Measurements from ENCODE around the gene LAMA3.

LAMA3 gene, protein sequence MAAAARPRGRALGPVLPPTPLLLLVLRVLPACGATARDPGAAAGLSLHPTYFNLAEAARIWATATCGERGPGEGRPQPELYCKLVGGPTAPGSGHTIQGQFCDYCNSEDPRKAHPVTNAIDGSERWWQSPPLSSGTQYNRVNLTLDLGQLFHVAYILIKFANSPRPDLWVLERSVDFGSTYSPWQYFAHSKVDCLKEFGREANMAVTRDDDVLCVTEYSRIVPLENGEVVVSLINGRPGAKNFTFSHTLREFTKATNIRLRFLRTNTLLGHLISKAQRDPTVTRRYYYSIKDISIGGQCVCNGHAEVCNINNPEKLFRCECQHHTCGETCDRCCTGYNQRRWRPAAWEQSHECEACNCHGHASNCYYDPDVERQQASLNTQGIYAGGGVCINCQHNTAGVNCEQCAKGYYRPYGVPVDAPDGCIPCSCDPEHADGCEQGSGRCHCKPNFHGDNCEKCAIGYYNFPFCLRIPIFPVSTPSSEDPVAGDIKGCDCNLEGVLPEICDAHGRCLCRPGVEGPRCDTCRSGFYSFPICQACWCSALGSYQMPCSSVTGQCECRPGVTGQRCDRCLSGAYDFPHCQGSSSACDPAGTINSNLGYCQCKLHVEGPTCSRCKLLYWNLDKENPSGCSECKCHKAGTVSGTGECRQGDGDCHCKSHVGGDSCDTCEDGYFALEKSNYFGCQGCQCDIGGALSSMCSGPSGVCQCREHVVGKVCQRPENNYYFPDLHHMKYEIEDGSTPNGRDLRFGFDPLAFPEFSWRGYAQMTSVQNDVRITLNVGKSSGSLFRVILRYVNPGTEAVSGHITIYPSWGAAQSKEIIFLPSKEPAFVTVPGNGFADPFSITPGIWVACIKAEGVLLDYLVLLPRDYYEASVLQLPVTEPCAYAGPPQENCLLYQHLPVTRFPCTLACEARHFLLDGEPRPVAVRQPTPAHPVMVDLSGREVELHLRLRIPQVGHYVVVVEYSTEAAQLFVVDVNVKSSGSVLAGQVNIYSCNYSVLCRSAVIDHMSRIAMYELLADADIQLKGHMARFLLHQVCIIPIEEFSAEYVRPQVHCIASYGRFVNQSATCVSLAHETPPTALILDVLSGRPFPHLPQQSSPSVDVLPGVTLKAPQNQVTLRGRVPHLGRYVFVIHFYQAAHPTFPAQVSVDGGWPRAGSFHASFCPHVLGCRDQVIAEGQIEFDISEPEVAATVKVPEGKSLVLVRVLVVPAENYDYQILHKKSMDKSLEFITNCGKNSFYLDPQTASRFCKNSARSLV (N-terminal part only)

DNA sequence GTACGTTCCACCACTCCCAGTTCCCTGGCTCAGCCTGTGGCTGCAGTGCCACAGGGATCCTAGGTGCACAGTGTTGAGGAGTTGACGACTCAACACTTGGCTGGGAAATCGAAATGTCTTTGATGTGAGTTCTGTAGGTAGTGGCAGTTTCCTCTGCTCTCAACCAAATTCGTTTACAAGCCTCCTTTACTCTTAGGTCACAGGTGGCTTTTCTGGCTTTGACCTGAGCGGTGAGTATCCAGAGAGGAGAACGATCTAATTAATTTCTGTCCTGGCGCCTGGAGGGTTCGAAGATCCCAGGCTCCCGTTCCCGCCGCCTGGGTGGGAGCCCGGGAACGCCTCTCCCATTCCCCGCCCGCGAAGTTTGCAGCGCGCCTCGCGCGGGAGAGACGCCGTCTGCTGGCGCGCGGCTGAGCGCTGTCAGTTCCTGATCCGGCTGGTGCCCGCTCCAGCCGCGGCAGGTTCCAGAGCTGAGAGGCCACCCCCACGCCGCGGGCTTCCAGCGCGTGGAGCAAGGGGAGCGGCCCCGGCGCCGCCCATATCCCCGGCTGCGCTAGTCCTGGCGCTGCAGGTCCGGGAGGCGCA is at the start of gene LAMA3:
Gene LAMA3, plus strand, starts transcription at position 423 of the 585 bp plus-strand sequence. CDS start 231 bp downstream, outside the sequence.
- peak in 1 of 3 donors; percentile 20 for DNase-seq (ENCODE audit: low read depth in 3 of 3)

GRCh38 chr18:23640052-23640451 is 49.2 kb upstream of the LAMA3 start:
- DNase-seq (ENCODE audit: low read depth in 3 of 3), result no peak

- no peak for DNase-seq (ENCODE audit: low read depth in 3 of 3)
Observed at GRCh38 chr18:23641143-23641720, 48.0 kb upstream of the LAMA3 start.

GRCh38 chr18:23641937-23642666 is 47.2 kb upstream of the LAMA3 start:
- no peak for DNase-seq (ENCODE audit: low read depth in 3 of 3)

- no peak for DNase-seq (ENCODE audit: low read depth in 3 of 3)
Observed at GRCh38 chr18:23643815-23644490, 45.3 kb upstream of the LAMA3 start.

DNA sequence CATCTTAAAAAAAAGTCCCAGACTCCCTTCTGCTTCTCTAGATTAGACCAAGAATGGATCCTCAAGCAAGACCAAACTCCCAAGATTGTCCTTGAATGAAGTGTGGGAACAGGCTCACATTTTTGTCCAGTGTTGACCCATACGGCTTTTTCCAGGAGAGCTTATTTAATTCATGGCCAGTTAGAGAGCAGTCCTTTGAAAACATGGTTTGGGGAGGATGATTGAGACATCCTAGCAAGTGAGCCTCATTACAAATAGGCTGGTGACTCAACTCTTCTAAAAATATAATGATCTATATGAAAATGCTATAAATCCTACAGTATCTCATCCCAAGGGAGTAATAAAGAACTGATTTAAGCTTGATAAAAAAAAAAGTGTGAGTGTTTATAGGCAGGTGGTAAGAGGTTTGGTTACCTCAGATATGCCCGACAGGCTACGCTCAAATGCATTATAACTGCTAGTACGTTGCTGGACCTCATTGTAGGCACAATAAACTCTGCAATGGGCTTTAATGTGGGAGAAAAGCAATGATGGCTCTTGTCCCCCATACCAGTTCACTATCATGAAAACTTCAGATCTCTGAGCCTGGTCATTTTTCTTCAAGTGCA is 43.6 kb upstream of the LAMA3 start:
- no peak for DNase-seq (ENCODE audit: low read depth in 3 of 3)

GRCh38 chr18:23646282-23646681 is 43.0 kb upstream of the LAMA3 start:
- DNase-seq (ENCODE audit: low read depth in 3 of 3), result no peak

GRCh38 chr18:23648456-23648855 is 40.8 kb upstream of the LAMA3 start:
- DNase-seq (ENCODE audit: low read depth in 3 of 3), result no peak

GRCh38 chr18:23648940-23649607 is 40.2 kb upstream of the LAMA3 start:
- DNase-seq (ENCODE audit: low read depth in 3 of 3), result no peak

DNA sequence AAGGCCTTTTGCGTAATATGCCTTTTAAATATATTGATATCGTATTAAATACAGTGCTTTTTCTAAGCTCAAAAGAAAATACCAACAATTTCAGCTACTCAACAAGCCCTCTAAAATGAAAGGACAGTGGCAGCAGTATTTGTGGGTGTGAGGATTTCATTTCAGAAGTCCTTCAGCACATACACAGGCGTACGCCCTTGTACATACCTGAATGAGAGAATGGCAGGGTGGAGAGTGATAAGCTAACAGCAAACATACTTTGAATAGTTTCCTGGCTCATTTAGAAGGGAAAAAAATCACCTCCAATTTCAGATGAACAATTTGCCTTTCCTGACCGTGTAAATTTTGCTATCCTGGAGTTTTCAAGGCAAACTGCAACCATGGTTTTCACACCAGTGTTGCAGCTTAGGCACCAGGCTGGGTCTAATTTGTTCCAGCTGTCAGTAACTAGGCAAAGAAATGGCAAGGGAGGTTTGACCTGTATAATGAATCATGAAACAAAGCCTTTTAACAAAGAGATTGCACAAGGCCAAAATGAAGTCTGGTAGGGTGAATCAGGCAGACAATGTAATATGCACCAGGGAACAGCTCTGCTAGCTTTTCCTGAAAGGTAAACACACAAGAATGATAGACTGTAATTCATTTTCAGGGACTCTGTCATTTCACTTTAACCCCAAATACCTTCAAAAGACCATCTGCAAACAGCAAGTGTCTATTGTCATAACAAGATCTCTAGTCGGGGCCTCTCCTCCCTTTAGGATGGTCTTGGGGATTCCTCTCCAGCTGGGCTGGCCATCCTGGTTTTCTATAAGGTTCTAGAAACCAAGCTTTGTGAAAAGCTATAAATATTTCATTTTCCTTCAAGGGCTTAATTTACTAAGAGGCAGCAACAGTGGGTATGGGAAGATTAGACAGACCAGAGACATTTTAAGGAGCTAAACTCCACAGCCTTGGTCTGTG is 38.0 kb upstream of the LAMA3 start:
- no peak for DNase-seq (ENCODE audit: low read depth in 3 of 3)

DNA sequence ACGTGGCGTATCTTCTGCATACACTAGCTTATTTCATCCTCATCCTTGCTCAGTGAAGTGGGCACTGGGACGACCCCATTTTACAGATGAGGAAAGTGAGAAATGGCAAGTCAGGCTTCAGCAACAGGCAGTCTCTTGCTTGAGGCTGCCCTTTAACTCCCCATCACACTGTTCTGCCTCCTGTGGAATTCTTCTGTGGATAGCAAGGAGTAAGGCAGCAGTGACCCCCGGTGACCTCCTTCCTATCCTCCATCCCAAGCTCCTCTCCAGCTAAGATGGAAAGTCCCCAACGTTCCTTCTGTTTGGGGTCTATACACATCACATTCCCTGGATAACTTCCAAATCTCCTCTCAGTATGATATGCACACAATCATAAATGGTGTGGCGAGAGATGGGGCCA is 37.0 kb upstream of the LAMA3 start:
- no peak for DNase-seq (ENCODE audit: low read depth in 3 of 3)

DNA sequence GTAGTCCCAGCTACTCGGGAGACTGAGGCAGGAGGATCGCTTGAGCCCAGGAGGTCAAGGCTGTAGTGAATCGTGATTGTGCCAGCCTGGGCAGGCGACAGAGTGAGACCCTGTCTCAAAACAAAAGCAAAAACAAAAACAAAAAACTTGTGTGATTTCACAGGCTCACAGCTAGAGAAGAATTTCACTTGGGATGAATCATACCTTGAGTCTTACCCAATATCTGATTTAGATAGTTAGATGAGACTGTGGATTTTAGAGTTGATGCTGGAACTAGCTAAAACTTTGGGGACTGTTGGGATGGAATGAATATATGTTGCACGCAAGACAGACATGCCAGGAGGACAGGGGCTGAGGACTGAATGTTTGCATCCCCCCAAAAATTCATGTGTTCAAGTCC is 31.0 kb upstream of the LAMA3 start:
- no peak for DNase-seq (ENCODE audit: low read depth in 3 of 3)

DNA sequence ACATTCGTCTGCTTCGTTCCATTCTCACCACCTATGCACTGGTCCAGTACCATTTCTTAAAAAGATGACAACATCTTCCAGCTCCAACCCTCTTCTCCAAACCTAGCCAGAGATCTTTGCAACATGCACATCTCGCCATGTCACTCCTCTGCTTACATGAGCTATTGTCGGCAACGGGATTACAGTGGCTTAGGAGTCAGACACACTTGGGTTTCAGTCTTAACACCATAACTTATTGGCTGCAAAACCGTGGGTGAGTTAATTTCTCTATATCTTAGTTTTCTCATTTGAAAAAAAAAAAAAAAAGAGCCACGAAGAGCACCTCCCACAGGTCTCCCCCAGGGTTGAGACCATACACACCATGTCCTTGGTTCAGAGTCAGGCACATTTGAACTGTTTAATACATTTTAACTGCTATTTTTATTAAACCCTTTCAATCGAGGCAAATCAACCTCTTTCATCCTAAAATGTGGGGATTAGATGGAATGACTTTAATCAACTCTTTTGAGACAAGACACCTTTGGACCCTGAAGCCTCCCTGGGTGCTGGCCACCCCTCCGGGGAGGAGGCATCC is 27.4 kb upstream of the LAMA3 start:
- no peak for DNase-seq (ENCODE audit: low read depth in 3 of 3)

DNA sequence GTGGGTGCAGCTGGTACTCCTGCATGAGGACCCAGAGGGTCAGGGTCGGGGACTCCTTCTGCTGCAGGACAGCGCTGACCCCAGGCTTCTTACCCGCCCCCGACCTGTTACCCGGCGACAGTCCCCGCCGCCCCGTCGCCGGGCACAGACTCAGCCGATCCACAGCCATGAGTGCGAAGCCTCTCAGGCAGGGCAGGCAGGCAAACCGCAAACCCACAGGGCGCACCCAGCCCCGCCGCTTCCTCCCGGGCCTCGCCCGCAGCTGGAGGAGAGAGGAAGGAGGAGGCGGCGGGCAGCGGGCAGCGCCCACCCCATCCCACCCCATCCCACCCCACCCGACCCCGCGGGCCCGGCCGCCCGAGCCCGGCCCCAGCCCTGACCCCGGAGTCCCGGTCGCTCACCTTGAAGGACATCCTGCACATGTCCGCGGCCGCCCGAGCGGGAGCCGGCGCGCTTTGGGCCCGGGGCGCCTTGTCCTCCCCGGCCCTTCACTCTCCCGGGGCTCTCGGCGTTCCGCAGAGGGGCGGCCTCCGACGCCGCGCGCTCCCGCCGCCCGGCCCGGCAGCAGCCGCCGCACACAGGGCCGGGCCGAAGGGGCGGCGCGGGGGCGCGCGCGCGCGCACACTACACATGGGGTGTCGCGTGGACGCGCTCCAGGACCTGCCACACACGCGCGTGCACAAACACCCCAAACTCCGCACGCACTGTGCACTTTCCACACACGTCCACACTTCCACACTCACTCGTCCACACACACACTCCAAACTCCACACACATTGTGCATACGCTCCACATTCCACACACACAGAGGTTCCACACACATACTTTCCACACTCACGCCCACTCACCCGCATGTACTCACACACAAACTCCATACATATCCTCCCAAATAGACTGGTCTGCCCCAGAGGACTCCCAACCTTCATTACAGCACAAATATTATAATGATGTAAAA is 26.7 kb upstream of the LAMA3 start, which contains the start of gene ANKRD29:
Gene ANKRD29, minus strand, starts transcription at position 603 of the 955 bp plus-strand sequence. Its CDS starts 181 bp downstream, at position 422.
- peak in 2 of 3 donors; percentile 16 to 20 for DNase-seq (ENCODE audit: low read depth in 3 of 3)

DNA sequence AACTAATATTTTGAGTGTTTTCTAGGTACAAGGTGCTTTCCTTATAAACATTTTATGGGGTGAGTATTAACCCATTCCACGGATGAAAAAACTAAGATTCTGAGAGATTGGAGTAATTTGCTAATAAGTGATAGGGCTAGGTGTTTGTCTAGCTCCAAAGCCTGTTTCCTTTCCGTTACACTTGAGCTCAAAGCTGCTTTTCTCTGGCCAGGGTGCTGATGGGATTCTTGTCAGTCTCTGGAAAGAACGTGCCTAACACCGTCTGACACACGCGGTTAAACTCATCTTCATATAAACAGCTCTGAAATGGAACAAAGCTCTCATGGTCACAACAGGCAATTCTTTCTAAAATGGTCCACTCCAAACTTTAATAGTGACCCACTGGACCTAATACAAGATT is 24.6 kb upstream of the LAMA3 start:
- no peak for DNase-seq (ENCODE audit: low read depth in 3 of 3)

- no peak for DNase-seq (ENCODE audit: low read depth in 3 of 3)
Observed at GRCh38 chr18:23667114-23667513, 22.1 kb upstream of the LAMA3 start.

Measured in stimulated activated CD4-positive, alpha-beta T cell treated with anti-CD3 and anti-CD28 coated beads, TNF-alpha, amount 100 ng/mL, for 48 hours (primary cell).